PC-3 (cell line): ENCODE measurements around the gene LTB4R2. TPM values are rescaled to one million over a fixed set of nuclear protein-coding genes. Genes with fewer than 3 reads are reported as not detected.

Experiments
- ATAC-seq: fragments of 200-7000 bp; cut with Tn5 transposase; 2 replicates; pipeline ENCODE4 v1.9.1; 2020; ENCODE audit warnings: mild to moderate bottlenecking, moderate library complexity
- BruUV-seq: library from RNA; stranded (reverse); fragments of 400-500 nt; replicated peaks from 2 replicates; lab custom pipeline; 2021; lab: Mats Ljungman, UMichigan
- CTCF ChIA-PET: fragments of 300-600 bp; sonication (Branson Sonifier 250); formaldehyde crosslinking; loops from one replicate; lab custom pipeline; 2022; ENCODE audit warnings: antibody characterized with exemption; lab: Charles Lee
- POLR2A ChIA-PET: fragments of 300-600 bp; sonication (Branson Sonifier 250); formaldehyde crosslinking; loops from one replicate; lab custom pipeline; 2022; ENCODE audit warnings: antibody characterized with exemption; ENCODE audit not compliant: unreplicated experiment; lab: Charles Lee
- DNase-seq: peaks from one replicate; pipeline ENCODE4 v3.0.0-alpha.2; 2015
- H2AFZ ChIP-seq: fragments of 300-600 bp; sonication (generic); 2 replicates; pipeline ENCODE4 v1.6.0; 2016; ENCODE audit warnings: antibody characterized with exemption, low read length
- H3F3A ChIP-seq: fragments of 300-600 bp; sonication (generic); one replicate; pipeline ENCODE4 v1.6.0; 2017; ENCODE audit warnings: antibody characterized with exemption, low read length, control low read depth, mild to moderate bottlenecking; ENCODE audit not compliant: unreplicated experiment
- H3K27ac ChIP-seq: fragments of 300-600 bp; sonication (generic); 2 replicates; pipeline ENCODE4 v1.5.1; 2016; ENCODE audit warnings: mild to moderate bottlenecking, low read length
- H3K27me3 ChIP-seq: fragments of 300-600 bp; sonication (generic); 2 replicates; pipeline ENCODE4 v1.6.1; 2016; ENCODE audit warnings: low read length, mixed read lengths
- H3K36me3 ChIP-seq: fragments of 300-600 bp; sonication (generic); 2 replicates; pipeline ENCODE4 v1.6.1; 2016; ENCODE audit warnings: low read depth, mixed run types, low read length, mixed read lengths
- H3K4me1 ChIP-seq: fragments of 300-600 bp; sonication (generic); 2 replicates; pipeline ENCODE4 v1.5.1; 2016; ENCODE audit warnings: low read length; ENCODE audit not compliant: insufficient read depth
- H3K4me2 ChIP-seq: fragments of 300-600 bp; sonication (generic); 2 replicates; pipeline ENCODE4 v1.6.0; 2016; ENCODE audit warnings: low read length
- H3K4me3 ChIP-seq: fragments of 300-600 bp; sonication (generic); 2 replicates; pipeline ENCODE4 v1.5.1; 2016; ENCODE audit warnings: mild to moderate bottlenecking, low read length, mixed read lengths
- H3K79me2 ChIP-seq: fragments of 300-600 bp; sonication (generic); 2 replicates; pipeline ENCODE4 v1.6.1; 2017; ENCODE audit warnings: low read length, mixed read lengths
- H3K9ac ChIP-seq: fragments of 300-600 bp; sonication (generic); 2 replicates; pipeline ENCODE4 v1.6.0; 2016; ENCODE audit warnings: mild to moderate bottlenecking, low read length
- H3K9me2 ChIP-seq: fragments of 300-600 bp; sonication (generic); replicated peaks from 2 replicates; pipeline ENCODE4 v1.6.1; 2016; ENCODE audit warnings: mixed run types, low read length, mixed read lengths
- H3K9me3 ChIP-seq: fragments of 300-600 bp; sonication (generic); 2 replicates; pipeline ENCODE4 v1.6.1; 2016; ENCODE audit warnings: low read length, mixed read lengths
- H4K20me1 ChIP-seq: fragments of 300-600 bp; sonication (generic); 2 replicates; pipeline ENCODE4 v1.6.1; 2016; ENCODE audit warnings: low read length, mixed read lengths
- CTCF ChIP-seq: fragments of 300-600 bp; sonication (generic); conservative IDR thresholded peaks from 2 replicates; pipeline ENCODE4 v1.5.1; 2017; ENCODE audit warnings: antibody characterized with exemption, low read depth, mild to moderate bottlenecking, low read length
- EZH2 ChIP-seq: fragments of 300-600 bp; sonication (generic); IDR thresholded peaks from one replicate; pipeline ENCODE4 v1.6.1; 2017; ENCODE audit warnings: antibody characterized with exemption, mild to moderate bottlenecking, low read length; ENCODE audit not compliant: unreplicated experiment
- EZH2phosphoT487 ChIP-seq: fragments of 300-600 bp; sonication (generic); IDR thresholded peaks from 2 replicates; pipeline ENCODE4 v1.6.1; 2018; ENCODE audit warnings: mild to moderate bottlenecking, antibody characterized with exemption, low read length, borderline replicate concordance
- intact Hi-C: fragments of 100-400 bp; cut with micrococcal nuclease; formaldehyde crosslinking; loops from 2 replicates; pipeline ENCODE4 v1.9.0; 2023
- total RNA-seq: library from RNA; depleted of rRNA; stranded (reverse); fragments of >200 nt; gene quantifications from 2 replicates; pipeline ENCODE4 v1.2.3, GENCODE V29; 2014

LTB4R2 gene
- total RNA-seq, 1 experiment from 2014 or later, result 9.3 TPM

- no peaks in the 10 kb centered on the region for H3F3A ChIP-seq
- no peak overlapping the region for H3K27ac ChIP-seq
- H2AFZ ChIP-seq, result no peak overlapping the region
- no peak for TF ChIP-seq EZH2
- no peak for TF ChIP-seq CTCF
- TF ChIP-seq EZH2phosphoT487, result no peak
- POLR2A ChIA-PET, result interaction anchor here (0.7 kb wide), 1 partner anchor 167 kb away, joined by 5 read pairs; no protein-coding TSS in a partner anchor
- DNase-seq (no peak), ATAC-seq (no peak)
- no peaks in the 10 kb centered on the region for H3K27me3 ChIP-seq
- no peaks in the 10 kb centered on the region for H3K9me2 ChIP-seq
- intact Hi-C loops, result no loop called here
- H3K4me3 ChIP-seq, result no peak overlapping the region
- H3K4me2 ChIP-seq, result no peak overlapping the region
- H3K9ac ChIP-seq, result no peak overlapping the region
- H3K9me3 ChIP-seq, result no peaks in the 10 kb centered on the region
- CTCF ChIA-PET, result no interaction called here
- BruUV-seq, result no TSS peak
- H3K4me1 ChIP-seq, result peaks cover 12% of the 10 kb centered on the region
- peaks cover 8% of the 10 kb centered on the region; the same call in 1 of the 2 replicates for H3K36me3 ChIP-seq
- no peaks in the 10 kb centered on the region for H4K20me1 ChIP-seq
- H3K79me2 ChIP-seq, result no peaks in the 10 kb centered on the region
Measured at GRCh38 chr14:24313913-24314312, 4.0 kb downstream of the LTB4R2 start.

GRCh38 chr14:24314377-24315193 is 4.6 kb downstream of the LTB4R2 start:
- no peak overlapping the region for H3K27ac ChIP-seq
- no peaks in the 10 kb centered on the region for H3K9me3 ChIP-seq
- no peaks in the 10 kb centered on the region for H3K79me2 ChIP-seq
- no peaks in the 10 kb centered on the region for H3F3A ChIP-seq
- TF ChIP-seq CTCF (no peak), EZH2phosphoT487 (no peak), EZH2 (no peak)
- no peaks in the 10 kb centered on the region for H4K20me1 ChIP-seq
- no peaks in the 10 kb centered on the region for H3K9me2 ChIP-seq
- H3K9ac ChIP-seq, result no peak overlapping the region
- intact Hi-C loops, result no loop called here
- H2AFZ ChIP-seq, result no peak overlapping the region
- ChIA-PET POLR2A (interaction anchor here (0.7 kb wide), 1 partner anchor 168 kb away, joined by 5 read pairs; no protein-coding TSS in a partner anchor), CTCF (no interaction called here)
- no TSS peak for BruUV-seq
- H3K4me1 ChIP-seq, result peaks cover 12% of the 10 kb centered on the region
- no peaks in the 10 kb centered on the region for H3K27me3 ChIP-seq
- peaks cover 7% of the 10 kb centered on the region; the same call in 1 of the 2 replicates for H3K36me3 ChIP-seq
- ATAC-seq (no peak), DNase-seq (no peak)
- no peak overlapping the region for H3K4me2 ChIP-seq
- H3K4me3 ChIP-seq, result no peak overlapping the region

- H4K20me1 ChIP-seq, result no peaks in the 10 kb centered on the region
- H3K36me3 ChIP-seq, result peaks cover 2% of the 10 kb centered on the region; the same call in 1 of the 2 replicates
- intact Hi-C loops, result no loop called here
- TF ChIP-seq EZH2, result no peak
- TF ChIP-seq CTCF, result no peak
- TF ChIP-seq EZH2phosphoT487, result no peak
- H3K4me1 ChIP-seq, result peaks cover 12% of the 10 kb centered on the region
- H3K4me3 ChIP-seq, result no peak overlapping the region
- H3K27ac ChIP-seq, result no peak overlapping the region
- H3F3A ChIP-seq, result no peaks in the 10 kb centered on the region
- H3K9me3 ChIP-seq, result no peaks in the 10 kb centered on the region
- no TSS peak for BruUV-seq
- ChIA-PET POLR2A (no interaction called here), CTCF (no interaction called here)
- no peak for DNase-seq
- ATAC-seq, result no peak
- no peaks in the 10 kb centered on the region for H3K9me2 ChIP-seq
- H3K9ac ChIP-seq, result no peak overlapping the region
- H3K27me3 ChIP-seq, result no peaks in the 10 kb centered on the region
- no peak overlapping the region for H3K4me2 ChIP-seq
- no peaks in the 10 kb centered on the region for H3K79me2 ChIP-seq
- no peak overlapping the region for H2AFZ ChIP-seq
Measured at GRCh38 chr14:24315243-24315806, 5.4 kb downstream of the LTB4R2 start.
